Mesenchymal stem cell (in vitro differentiated cells and primary cell): ENCODE data around the gene FIBIN.

Source experiments
- DNase-seq: peaks from one replicate; pipeline ENCODE4 v3.0.0-alpha.2; 2013
- H2AFZ ChIP-seq: one replicate; pipeline ENCODE4 v1.6.1; 2013; ENCODE audit warnings: low read depth, mild to moderate bottlenecking, control low read depth, inconsistent platforms, low read length, moderate library complexity
- H2AK5ac ChIP-seq: 2 replicates; pipeline ENCODE4 v1.6.1; 2013; ENCODE audit warnings: low read length, moderate library complexity, mild to moderate bottlenecking, inconsistent platforms; ENCODE audit not compliant: severe bottlenecking
- H2BK120ac ChIP-seq: one replicate; pipeline ENCODE4 v1.6.1; 2013; ENCODE audit warnings: low read depth, mild to moderate bottlenecking, inconsistent platforms, low read length, moderate library complexity
- H2BK12ac ChIP-seq, 2 experiments: one replicate each; pipeline ENCODE4 v1.6.1; 2013; ENCODE audit warnings: inconsistent platforms in 2 of 2, low read length in 2 of 2, mild to moderate bottlenecking in 2 of 2, moderate library complexity in 2 of 2, control low read depth in 1 of 2
- H2BK15ac ChIP-seq: one replicate; pipeline ENCODE4 v1.6.1; 2013; ENCODE audit warnings: mild to moderate bottlenecking, low read depth, inconsistent platforms; ENCODE audit not compliant: poor library complexity, severe bottlenecking
- H2BK5ac ChIP-seq: 2 replicates; pipeline ENCODE4 v1.6.1; 2013; ENCODE audit warnings: low read depth, mild to moderate bottlenecking, low read length, control low read depth, inconsistent platforms; ENCODE audit not compliant: poor library complexity, severe bottlenecking
- H3K14ac ChIP-seq, 2 experiments: one replicate each; pipeline ENCODE4 v1.6.1; 2013; ENCODE audit warnings: inconsistent platforms in 2 of 2, low read length in 2 of 2, control low read depth in 1 of 2, mild to moderate bottlenecking in 1 of 2, moderate library complexity in 1 of 2
- H3K18ac ChIP-seq, 2 experiments: one replicate each; pipeline ENCODE4 v1.6.1; 2013; ENCODE audit warnings: inconsistent platforms in 2 of 2, low read length in 2 of 2, control low read depth in 1 of 2, low read depth in 1 of 2, mild to moderate bottlenecking in 1 of 2
- H3K23ac ChIP-seq, 2 experiments: one replicate each; pipeline ENCODE4 v1.6.1; 2013; ENCODE audit warnings: inconsistent platforms in 2 of 2, low read length in 2 of 2, mild to moderate bottlenecking in 2 of 2, moderate library complexity in 2 of 2, control low read depth in 1 of 2
- H3K27ac ChIP-seq: 2 replicates; pipeline ENCODE4 v1.5.1; 2013; ENCODE audit warnings: mild to moderate bottlenecking, moderate library complexity, low read length, control low read depth, inconsistent platforms; ENCODE audit not compliant: poor library complexity, severe bottlenecking
- H3K27me3 ChIP-seq, 2 experiments: 2 replicates each; pipeline versions ENCODE4 v1.6.1 to v1.7.0; 2013; ENCODE audit warnings: low read length in 2 of 2, mild to moderate bottlenecking in 2 of 2, moderate library complexity in 2 of 2, control low read depth in 1 of 2, inconsistent platforms in 1 of 2; ENCODE audit not compliant: control insufficient read depth in 1 of 2, insufficient read depth in 1 of 2
- H3K36me3 ChIP-seq, 2 experiments: 2 replicates each; pipeline versions ENCODE4 v1.6.1 to v1.7.0; 2013; ENCODE audit warnings: low read length in 2 of 2, control low read depth in 1 of 2, inconsistent platforms in 1 of 2, low read depth in 1 of 2, mild to moderate bottlenecking in 1 of 2; ENCODE audit not compliant: insufficient read depth in 2 of 2, control insufficient read depth in 1 of 2
- H3K4ac ChIP-seq, 2 experiments: one replicate each; pipeline ENCODE4 v1.6.1; 2013; ENCODE audit warnings: inconsistent platforms in 2 of 2, low read length in 2 of 2, mild to moderate bottlenecking in 2 of 2, moderate library complexity in 2 of 2, control low read depth in 1 of 2, low read depth in 1 of 2
- H3K4me1 ChIP-seq: 2 replicates; pipeline ENCODE4 v1.6.1; 2013; ENCODE audit warnings: low read depth, low read length, control low read depth; ENCODE audit not compliant: control insufficient read depth, insufficient read depth
- H3K4me2 ChIP-seq: 2 replicates; pipeline ENCODE4 v1.6.1; 2013; ENCODE audit warnings: low read length, mild to moderate bottlenecking, inconsistent platforms; ENCODE audit not compliant: poor library complexity, severe bottlenecking
- H3K4me3 ChIP-seq, 2 experiments: 2 replicates each; pipeline versions ENCODE4 v1.5.1 to v1.7.0; 2013; ENCODE audit warnings: low read length in 2 of 2, mild to moderate bottlenecking in 2 of 2, control low read depth in 1 of 2, low read depth in 1 of 2; ENCODE audit not compliant: insufficient read depth in 1 of 2
- H3K79me1 ChIP-seq: replicated peaks from 2 replicates; pipeline ENCODE4 v1.6.1; 2013; ENCODE audit warnings: mild to moderate bottlenecking, control low read depth, low read length, inconsistent platforms; ENCODE audit not compliant: poor library complexity, severe bottlenecking
- H3K9ac ChIP-seq: 2 replicates; pipeline ENCODE4 v1.7.0; 2013; ENCODE audit warnings: mild to moderate bottlenecking, low read length, moderate library complexity
- H3K9me3 ChIP-seq: 2 replicates; pipeline ENCODE4 v1.7.0; 2013; ENCODE audit warnings: mild to moderate bottlenecking, low read length; ENCODE audit not compliant: control insufficient read depth
- H4K8ac ChIP-seq: one replicate; pipeline ENCODE4 v1.6.1; 2013; ENCODE audit warnings: inconsistent platforms, mild to moderate bottlenecking, low read length, moderate library complexity
- H4K91ac ChIP-seq: one replicate; pipeline ENCODE4 v1.6.1; 2013; ENCODE audit warnings: mild to moderate bottlenecking, low read length, inconsistent platforms
- WGBS: methylation state at CpG from one replicate; pipeline ENCODE4 v1.1.7; 2013; ENCODE audit warnings: mixed read lengths; 5-methylcytosine and 5-hydroxymethylcytosine counted together

Gene FIBIN

GRCh38 chr11:27022659-27023251, 28.8 kb downstream of the FIBIN start:
- Histone ChIP-seq H4K91ac (no peak overlapping the region), H2AFZ (no peak overlapping the region), H2BK5ac (no peak overlapping the region), H2AK5ac (no peak overlapping the region), H3K27me3 (no peaks in the 10 kb centered on the region), H3K9ac (no peak overlapping the region), H3K79me1 (no peaks in the 10 kb centered on the region), H2BK15ac (no peak overlapping the region), H3K4me3 (no peak overlapping the region), H3K4me2 (no peak overlapping the region), H3K4me1 (no peaks in the 10 kb centered on the region), H3K18ac (no peak overlapping the region), H2BK120ac (no peak overlapping the region), H3K36me3 (no peaks in the 10 kb centered on the region), H3K27ac (no peak overlapping the region), H3K9me3 (no peaks in the 10 kb centered on the region), H3K4ac (no peak overlapping the region), H3K14ac (no peak overlapping the region), H4K8ac (no peak overlapping the region), H3K23ac (no peak overlapping the region), H2BK12ac (no peak overlapping the region)
- no peak for DNase-seq
- WGBS, result 100% methylated on average over 1 of the region's 1 CpG

- no peaks in the 10 kb centered on the region for H3K9me3 ChIP-seq
- H3K36me3 ChIP-seq, result no peaks in the 10 kb centered on the region
- 92% methylated on average over 3 of the region's 3 CpGs for WGBS
- H3K27ac ChIP-seq, result no peak overlapping the region
- no peaks in the 10 kb centered on the region for H3K79me1 ChIP-seq
- no peak for DNase-seq
- no peak overlapping the region for H2BK5ac ChIP-seq
- H3K4ac ChIP-seq, result no peak overlapping the region
- H2BK120ac ChIP-seq, result no peak overlapping the region
- no peak overlapping the region for H3K4me3 ChIP-seq
- no peak overlapping the region for H2BK12ac ChIP-seq
- no peak overlapping the region for H3K4me2 ChIP-seq
- H4K91ac ChIP-seq, result no peak overlapping the region
- no peaks in the 10 kb centered on the region for H3K27me3 ChIP-seq
- H3K4me1 ChIP-seq, result no peaks in the 10 kb centered on the region
- no peak overlapping the region for H3K14ac ChIP-seq
- no peak overlapping the region for H3K9ac ChIP-seq
- no peak overlapping the region for H3K18ac ChIP-seq
- no peak overlapping the region for H2AK5ac ChIP-seq
- H3K23ac ChIP-seq, result no peak overlapping the region
- no peak overlapping the region for H2AFZ ChIP-seq
- H4K8ac ChIP-seq, result no peak overlapping the region
- no peak overlapping the region for H2BK15ac ChIP-seq
Measured at GRCh38 chr11:27024865-27025264, 31.0 kb downstream of the FIBIN start.

- Histone ChIP-seq H2BK5ac (no peak overlapping the region), H2AFZ (no peak overlapping the region), H3K4me1 (no peaks in the 10 kb centered on the region), H2BK120ac (no peak overlapping the region), H4K8ac (no peak overlapping the region), H3K36me3 (no peaks in the 10 kb centered on the region), H3K79me1 (no peaks in the 10 kb centered on the region), H3K14ac (no peak overlapping the region), H3K23ac (no peak overlapping the region), H3K18ac (no peak overlapping the region), H3K4ac (no peak overlapping the region), H3K9me3 (no peaks in the 10 kb centered on the region), H3K27ac (no peak overlapping the region), H3K27me3 (no peaks in the 10 kb centered on the region), H2AK5ac (no peak overlapping the region), H2BK12ac (no peak overlapping the region), H3K9ac (no peak overlapping the region), H3K4me3 (no peak overlapping the region), H3K4me2 (no peak overlapping the region), H4K91ac (no peak overlapping the region), H2BK15ac (no peak overlapping the region)
- 95% methylated on average over 3 of the region's 6 CpGs for WGBS
- no peak for DNase-seq
Measured at GRCh38 chr11:27025312-27025955, 31.5 kb downstream of the FIBIN start.

- WGBS, result 95% methylated on average over 7 of the region's 8 CpGs
- Histone ChIP-seq H3K9ac (no peak overlapping the region), H2BK5ac (no peak overlapping the region), H3K4me2 (no peak overlapping the region), H3K9me3 (no peaks in the 10 kb centered on the region), H2AK5ac (no peak overlapping the region), H3K4me3 (no peak overlapping the region), H4K8ac (no peak overlapping the region), H3K36me3 (no peaks in the 10 kb centered on the region), H4K91ac (no peak overlapping the region), H3K18ac (no peak overlapping the region), H2BK15ac (no peak overlapping the region), H3K14ac (no peak overlapping the region), H3K27ac (no peak overlapping the region), H3K4ac (no peak overlapping the region), H3K79me1 (no peaks in the 10 kb centered on the region), H3K23ac (no peak overlapping the region), H2BK120ac (no peak overlapping the region), H2BK12ac (no peak overlapping the region), H3K4me1 (no peaks in the 10 kb centered on the region), H3K27me3 (no peaks in the 10 kb centered on the region), H2AFZ (no peak overlapping the region)
- DNase-seq, result no peak
Measured at GRCh38 chr11:27025957-27026733, 32.2 kb downstream of the FIBIN start.
